H1 (cell line): ENCODE data around the gene CLDN9. TPM values are rescaled to one million over a fixed set of nuclear protein-coding genes. Genes with fewer than 3 reads are reported as not detected.

Source experiments
- CTCF ChIA-PET: fragments of 300-600 bp; sonication (Branson Sonifier 250); formaldehyde crosslinking; loops from one replicate; lab custom pipeline; 2021; ENCODE audit not compliant: partially characterized antibody; lab: Charles Lee
- POLR2A ChIA-PET: fragments of 300-600 bp; sonication (Branson Sonifier 250); formaldehyde crosslinking; loops from one replicate; lab custom pipeline; 2021; ENCODE audit warnings: inconsistent platforms; ENCODE audit not compliant: partially characterized antibody; lab: Charles Lee
- DNase-seq, 2 experiments: peaks; one replicate each; pipeline versions ENCODE4 v3.0.0 to v3.0.0-alpha.2; 2010 to 2022; ENCODE audit warnings: low spot score in 2 of 2, low read depth in 1 of 2, mixed read lengths in 1 of 2
- FAIRE-seq: peaks from 2 replicates; lab custom pipeline; 2011; peaks lifted over from hg19 to GRCh38; lab: Jason Lieb, UNC
- H2AFZ ChIP-seq: 2 replicates; pipeline ENCODE4 v1.8.1; 2012; ENCODE audit warnings: low read length, inconsistent platforms
- H2AK5ac ChIP-seq: 2 replicates; pipeline ENCODE4 v1.6.1; 2013; ENCODE audit warnings: low read depth, low read length
- H2BK120ac ChIP-seq: replicated peaks from 2 replicates; pipeline ENCODE3; 2013; ENCODE audit warnings: low read depth, low read length, inconsistent platforms
- H2BK12ac ChIP-seq: 2 replicates; pipeline ENCODE4 v1.6.1; 2013; ENCODE audit warnings: low read depth, low read length
- H2BK15ac ChIP-seq: 2 replicates; pipeline ENCODE4 v1.6.1; 2013; ENCODE audit warnings: low read length
- H2BK20ac ChIP-seq: 2 replicates; pipeline ENCODE4 v1.6.1; 2013; ENCODE audit warnings: low read length
- H2BK5ac ChIP-seq: 2 replicates; pipeline ENCODE4 v1.6.1; 2013; ENCODE audit warnings: low read depth, low read length
- H3K14ac ChIP-seq: 2 replicates; pipeline ENCODE4 v1.6.1; 2013; ENCODE audit warnings: inconsistent platforms; ENCODE audit not compliant: insufficient read length
- H3K18ac ChIP-seq: 2 replicates; pipeline ENCODE4 v1.6.1; 2013; ENCODE audit warnings: low read length; ENCODE audit errors: extremely low read depth
- H3K23ac ChIP-seq: 2 replicates; pipeline ENCODE4 v1.6.1; 2013; ENCODE audit warnings: inconsistent platforms; ENCODE audit not compliant: insufficient read length
- H3K23me2 ChIP-seq: 2 replicates; pipeline ENCODE4 v1.6.1; 2013; ENCODE audit warnings: low read depth, low read length
- H3K27ac ChIP-seq: 2 replicates; pipeline ENCODE4 v1.6.1; 2011; ENCODE audit warnings: low read depth, low read length, inconsistent platforms
- H3K27me3 ChIP-seq, 4 experiments: replicated peaks in 1 of 4; 1 replicate in 1 of 4; 2 replicates in 3 of 4; pipeline versions ENCODE4 v1.6.1 to v1.8.1; 2011 to 2013; ENCODE audit warnings: low read length in 3 of 4, mild to moderate bottlenecking in 3 of 4, inconsistent platforms in 2 of 4, mixed read lengths in 2 of 4, moderate library complexity in 1 of 4; ENCODE audit not compliant: control insufficient read depth in 3 of 4, insufficient read depth in 3 of 4; ENCODE audit errors: extremely low read depth in 1 of 4
- H3K36me3 ChIP-seq, 4 experiments: 2 replicates each; pipeline versions ENCODE4 v1.6.1 to v1.8.1; 2011 to 2013; ENCODE audit warnings: mild to moderate bottlenecking in 4 of 4, low read length in 3 of 4, moderate library complexity in 2 of 4, control low read depth in 1 of 4, inconsistent platforms in 1 of 4; ENCODE audit not compliant: insufficient read depth in 4 of 4, control insufficient read depth in 2 of 4
- H3K4ac ChIP-seq: replicated peaks from 2 replicates; pipeline ENCODE3; 2013; ENCODE audit warnings: low read length, low read depth, mixed read lengths, inconsistent platforms; ENCODE audit not compliant: insufficient read length
- H3K4me1 ChIP-seq, 4 experiments: replicated peaks in 1 of 4; 1 replicate in 1 of 4; 2 replicates in 3 of 4; pipeline versions ENCODE4 v1.6.1 to v1.8.1; 2011 to 2013; ENCODE audit warnings: low read length in 3 of 4, inconsistent platforms in 2 of 4, mixed read lengths in 1 of 4; ENCODE audit not compliant: insufficient read depth in 4 of 4, control insufficient read depth in 3 of 4
- H3K4me2 ChIP-seq, 2 experiments: 2 replicates each; pipeline versions ENCODE4 v1.6.1 to v1.8.1; 2011 to 2013; ENCODE audit warnings: low read depth in 2 of 2, low read length in 2 of 2, control low read depth in 1 of 2, inconsistent platforms in 1 of 2, mild to moderate bottlenecking in 1 of 2; ENCODE audit not compliant: insufficient read depth in 1 of 2
- H3K4me3 ChIP-seq, 4 experiments: fragments of 200-600, 300-600 bp in 1 of 4; sonication (generic), shearing (Covaris generic), sonication (Bioruptor Twin) in 1 of 4; 2 replicates each; pipeline versions ENCODE4 v1.5.1 to v1.8.1; 2011 to 2016; ENCODE audit warnings: low read length in 4 of 4, low read depth in 3 of 4, control low read depth in 2 of 4, inconsistent platforms in 2 of 4, mild to moderate bottlenecking in 2 of 4, mixed read lengths in 1 of 4, moderate library complexity in 1 of 4; ENCODE audit not compliant: insufficient read depth in 2 of 4; ENCODE audit errors: extremely low read depth in 1 of 4
- H3K56ac ChIP-seq: replicated peaks from 2 replicates; pipeline ENCODE3; 2013; ENCODE audit warnings: low read depth, mild to moderate bottlenecking, mixed read lengths, low read length, inconsistent platforms; ENCODE audit not compliant: insufficient read length
- H3K79me1 ChIP-seq: 2 replicates; pipeline ENCODE4 v1.6.1; 2013; ENCODE audit warnings: low read depth, low read length, control low read depth
- H3K79me2 ChIP-seq, 2 experiments: 2 replicates each; pipeline versions ENCODE4 v1.6.1 to v1.8.1; 2012 to 2013; ENCODE audit warnings: low read length in 2 of 2, mild to moderate bottlenecking in 2 of 2, inconsistent platforms in 1 of 2; ENCODE audit not compliant: insufficient read depth in 2 of 2, control insufficient read depth in 1 of 2
- H3K9ac ChIP-seq, 4 experiments: replicated peaks in 1 of 4; 1 replicate in 1 of 4; 2 replicates in 3 of 4; pipeline versions ENCODE4 v1.6.1 to v1.8.1; 2011 to 2013; ENCODE audit warnings: low read depth in 3 of 4, low read length in 3 of 4, control low read depth in 2 of 4, mild to moderate bottlenecking in 2 of 4, moderate library complexity in 2 of 4, inconsistent platforms in 1 of 4; ENCODE audit errors: extremely low read depth in 1 of 4
- H3K9me3 ChIP-seq, 2 experiments: 2 replicates each; pipeline versions ENCODE4 v1.6.1 to v1.8.1; 2012 to 2013; ENCODE audit warnings: mild to moderate bottlenecking in 2 of 2, moderate library complexity in 2 of 2, control low read depth in 1 of 2, inconsistent platforms in 1 of 2, low read depth in 1 of 2, low read length in 1 of 2, mixed read lengths in 1 of 2; ENCODE audit not compliant: insufficient read depth in 2 of 2
- H4K20me1 ChIP-seq, 2 experiments: replicated peaks in 1 of 2; 2 replicates each; pipeline versions ENCODE3 to v1.8.1; 2011 to 2013; ENCODE audit warnings: inconsistent platforms in 2 of 2, low read length in 2 of 2, mild to moderate bottlenecking in 1 of 2; ENCODE audit not compliant: insufficient read depth in 2 of 2, control insufficient read depth in 1 of 2
- H4K5ac ChIP-seq: 2 replicates; pipeline ENCODE4 v1.6.1; 2013; ENCODE audit warnings: low read length, low read depth, mixed read lengths, inconsistent platforms; ENCODE audit not compliant: insufficient read length
- H4K8ac ChIP-seq: 2 replicates; pipeline ENCODE4 v1.8.0; 2013; ENCODE audit warnings: mild to moderate bottlenecking, moderate library complexity, low read length, inconsistent platforms; ENCODE audit not compliant: insufficient read depth; ENCODE audit errors: extremely low read depth
- H4K91ac ChIP-seq: replicated peaks from 2 replicates; pipeline ENCODE3; 2013; ENCODE audit warnings: low read length, mixed read lengths, inconsistent platforms; ENCODE audit not compliant: insufficient read length
- ASH2L ChIP-seq: fragments of 200-600, 300-600 bp; sonication (generic); IDR thresholded peaks from one replicate; pipeline ENCODE4 v1.7.1; 2017; ENCODE audit warnings: low read length
- CBX5 ChIP-seq: fragments of 300-800, 300-1000 bp; sonication (generic); IDR thresholded peaks from 2 replicates; pipeline ENCODE4 v1.7.1; 2016; ENCODE audit warnings: antibody characterized with exemption, low read length, low read depth
- GABPA ChIP-seq: IDR thresholded peaks from 2 replicates; pipeline ENCODE4 v1.6.1; 2011; ENCODE audit warnings: mild to moderate bottlenecking, low read length, moderate library complexity, borderline replicate concordance; ENCODE audit not compliant: insufficient read depth
- HDAC2 ChIP-seq, 2 experiments: fragments of 300-600 bp in 1 of 2; sonication (generic) in 1 of 2; IDR thresholded peaks; 2 replicates each; pipeline ENCODE4 v1.6.1; 2011 to 2012; ENCODE audit warnings: low read depth in 2 of 2, low read length in 2 of 2, mild to moderate bottlenecking in 2 of 2, moderate library complexity in 2 of 2, borderline replicate concordance in 1 of 2, inconsistent platforms in 1 of 2
- KDM4A ChIP-seq: IDR thresholded peaks from one replicate; pipeline ENCODE4 v1.7.1; 2012; ENCODE audit warnings: low read depth, mild to moderate bottlenecking, moderate library complexity, low read length, inconsistent platforms; ENCODE audit not compliant: severe bottlenecking
- POLR2AphosphoS5 ChIP-seq: IDR thresholded peaks from 2 replicates; pipeline ENCODE4 v1.6.1; 2011; ENCODE audit warnings: low read depth, low read length
- RAD21 ChIP-seq, 2 experiments: IDR thresholded peaks in 1 of 2; conservative IDR thresholded peaks in 1 of 2; 2 replicates each; pipeline ENCODE4 v1.6.1; 2011; ENCODE audit warnings: low read depth in 2 of 2, low read length in 2 of 2, improper control_type of control experiment in 1 of 2, inconsistent platforms in 1 of 2, mild to moderate bottlenecking in 1 of 2, moderate library complexity in 1 of 2
- RFX5 ChIP-seq: IDR thresholded peaks from 2 replicates; pipeline ENCODE4 v1.6.1; 2011; ENCODE audit warnings: low read depth, low read length, improper control_type of control experiment, borderline replicate concordance
- SIRT6 ChIP-seq: IDR thresholded peaks from one replicate; pipeline ENCODE4 v1.7.1; 2012; ENCODE audit warnings: low read length, inconsistent platforms
- TBP ChIP-seq: IDR thresholded peaks from 2 replicates; pipeline ENCODE4 v1.6.1; 2011; ENCODE audit warnings: low read depth, low read length, improper control_type of control experiment
- TEAD4 ChIP-seq: IDR thresholded peaks from 2 replicates; pipeline ENCODE4 v1.6.1; 2012; ENCODE audit warnings: low read depth, low read length, inconsistent platforms, mixed read lengths
- YY1 ChIP-seq: IDR thresholded peaks from 2 replicates; pipeline ENCODE4 v1.6.1; 2011; ENCODE audit warnings: low read depth, mild to moderate bottlenecking, low read length
- WGBS, 2 experiments: shearing (Covaris generic) in 1 of 2; methylation state at CpG; one replicate each; pipeline versions ENCODE4 v1.1.6 to v1.1.7; 2013 to 2015; ENCODE audit warnings: low lambda C conversion rate in 2 of 2, mixed read lengths in 2 of 2, inconsistent platforms in 1 of 2, low coverage in 1 of 2, missing lambda C conversion rate in 1 of 2; ENCODE audit not compliant: insufficient replicate concordance in 2 of 2, insufficient coverage in 1 of 2, insufficient read length in 1 of 2; ENCODE audit errors: extremely low coverage in 1 of 2, missing lambda C conversion rate in 1 of 2; 5-methylcytosine and 5-hydroxymethylcytosine counted together
- polyA plus RNA-seq, 7 experiments: library from polyadenylated mRNA; depleted of rRNA in 3 of 7; stranded (reverse) in 5 of 7; unstranded in 2 of 7; fragments of >200 nt in 5 of 7; fragments of 200-250 nt in 2 of 7; gene quantifications; 1 replicate in 5 of 7; 2 replicates in 1 of 7; 4 replicates in 1 of 7; pipeline versions ENCODE4 v1.2.1 to v1.2.3, GENCODE V29; 2011 to 2013; ENCODE audit warnings: missing spikeins in 2 of 7, mixed read lengths in 2 of 7
- total RNA-seq: library from RNA; stranded (reverse); fragmentation: NEBNext Ultra II Directional; extraction: Animal tissue kit (Norgen Biotek cat#: 25700); gene quantifications from 2 replicates; pipeline ENCODE4 v1.2.1, GENCODE V29; 2021

The CLDN9 gene
- total and polyA plus RNA-seq, 2 of the 8 experiments (the other 6 are each of a cell fraction or from before 2014, with no cell fraction given), result 0.60 to 0.89 TPM

- H4K5ac ChIP-seq, result no peak overlapping the region
- H3K56ac ChIP-seq, result no peak overlapping the region
- H3K79me2 ChIP-seq, result no peaks in the 10 kb centered on the region
- H2BK5ac ChIP-seq, result no peak overlapping the region
- no peaks in the 10 kb centered on the region for H3K9me3 ChIP-seq
- H3K27me3 ChIP-seq, result no peaks in the 10 kb centered on the region; a peak in 1 of 7 replicates
- H3K23me2 ChIP-seq, result peaks cover 7% of the 10 kb centered on the region; the same call in 1 of the 2 replicates
- DNase-seq, result no peak
- no peak overlapping the region for H2BK15ac ChIP-seq
- POLR2A ChIA-PET, result interaction anchor here (1.1 to 12.7 kb wide), 17 partner anchors 8 to 80 kb away, joined by 3 to 140 read pairs (median 5); partner anchors contain the start of genes CLDN6, HCFC1R1, THOC6 and TNFRSF12A
- 81% methylated on average over 17 of the region's 17 CpGs; no CpG with 5 or more reads in 1 of the 2 experiments for WGBS, 2 experiments
- CTCF ChIA-PET, result interaction anchor here (0.7 to 6.6 kb wide), 6 partner anchors 10 to 74 kb away, joined by 3 to 88 read pairs (median 10); no protein-coding TSS in a partner anchor
- no peaks in the 10 kb centered on the region for H3K79me1 ChIP-seq
- peaks cover 4 to 16% (median 5%) of the 10 kb centered on the region in 4 experiments; a peak in 6 of 7 replicates for H3K4me1 ChIP-seq
- H4K91ac ChIP-seq, result no peak overlapping the region
- H3K4me2 ChIP-seq, result no peak overlapping the region
- no peak overlapping the region for H3K27ac ChIP-seq
- no peaks in the 10 kb centered on the region; a peak in 1 of 8 replicates for H3K36me3 ChIP-seq
- H3K23ac ChIP-seq, result no peak overlapping the region
- H4K20me1 ChIP-seq, result peaks cover 7 to 16% of the 10 kb centered on the region in 2 experiments
- H3K14ac ChIP-seq, result no peak overlapping the region
- H2BK20ac ChIP-seq, result no peak overlapping the region
- no peak for FAIRE-seq
- H3K4ac ChIP-seq, result no peak overlapping the region
- H3K9ac ChIP-seq, result no peak overlapping the region; a peak in 1 of 7 replicates
- 0 out of 2 replicates have a peak overlapping the region, but pooled peaks have one; percentile 53 for H2AK5ac ChIP-seq
- no peak overlapping the region for H2BK120ac ChIP-seq
- no peak overlapping the region for H3K18ac ChIP-seq
- no peak overlapping the region for H2BK12ac ChIP-seq
- H4K8ac ChIP-seq, result no peak overlapping the region
- no peak overlapping the region for H2AFZ ChIP-seq
- H3K4me3 ChIP-seq, result no peak overlapping the region
- TF ChIP-seq POLR2AphosphoS5 (no peak), HDAC2 (IDR thresholded peaks at IDR 0.05; ENCODE audit: borderline replicate concordance in 1 of 2, low read depth in 2 of 2, low read length in 2 of 2) (no peak), CBX5 (no peak), TBP (no peak), YY1 (no peak), GABPA (no peak), TEAD4 (no peak), ASH2L (no peak), RAD21 (IDR thresholded peaks at IDR 0.05 in 1 of 2, conservative IDR thresholded peaks at IDR 0.05 in 1 of 2; ENCODE audit: low read depth in 2 of 2, low read length in 2 of 2) (no peak), KDM4A (no peak), RFX5 (no peak), SIRT6 (no peak)
These were observed 42.4 kb downstream of the CLDN9 start for GRCh38 chr16:3054965-3055733.
